CD14-positive monocyte (primary cell): ENCODE measurements around the gene BBS9. TPM values are rescaled to one million over a fixed set of nuclear protein-coding genes. Genes with fewer than 3 reads are reported as not detected.
A peak's percentile ranks its signal among the peaks of the same experiment; 100 is the strongest.

Experiments
- DNase-seq, 3 donors: peaks; one replicate each; pipeline ENCODE4 v3.0.0-alpha.2; 2011 to 2022
- H2AFZ ChIP-seq: 2 replicates; pipeline ENCODE4 v1.6.0; 2012; ENCODE audit warnings: mild to moderate bottlenecking, low read depth, low read length, inconsistent platforms; ENCODE audit not compliant: insufficient read depth, poor library complexity, severe bottlenecking
- H3K27ac ChIP-seq, 2 donors: 1 replicate in 1 of 2; 2 replicates in 1 of 2; pipeline ENCODE4 v1.5.1; 2012 to 2013; ENCODE audit warnings: low read length in 2 of 2, control low read depth in 1 of 2, inconsistent platforms in 1 of 2, low read depth in 1 of 2, mild to moderate bottlenecking in 1 of 2
- H3K27me3 ChIP-seq, 2 donors: one replicate each; pipeline versions ENCODE4 v1.6.0 to v1.6.1; 2011 to 2013; ENCODE audit warnings: low read length in 2 of 2; ENCODE audit not compliant: control insufficient read depth in 2 of 2, insufficient read depth in 2 of 2
- H3K36me3 ChIP-seq, 2 donors: replicated peaks in 1 of 2; 1 replicate in 1 of 2; 2 replicates in 1 of 2; pipeline versions ENCODE4 v1.5.1 to v1.6.1; 2012 to 2013; ENCODE audit warnings: low read length in 2 of 2, control low read depth in 1 of 2, inconsistent platforms in 1 of 2, mild to moderate bottlenecking in 1 of 2; ENCODE audit not compliant: insufficient read depth in 2 of 2, control insufficient read depth in 1 of 2
- H3K4me1 ChIP-seq, 2 donors: 1 replicate in 1 of 2; 2 replicates in 1 of 2; pipeline versions ENCODE4 v1.5.1 to v1.6.1; 2012 to 2013; ENCODE audit warnings: low read length in 2 of 2, control low read depth in 1 of 2, inconsistent platforms in 1 of 2, mild to moderate bottlenecking in 1 of 2, moderate library complexity in 1 of 2; ENCODE audit not compliant: insufficient read depth in 2 of 2, control insufficient read depth in 1 of 2
- H3K4me2 ChIP-seq: replicated peaks from 2 replicates; pipeline ENCODE3; 2012; ENCODE audit warnings: low read length, moderate library complexity, mild to moderate bottlenecking; ENCODE audit not compliant: poor library complexity, severe bottlenecking; ENCODE audit errors: extremely low read depth
- H3K4me3 ChIP-seq, 3 experiments: fragments of 200-600 bp in 1 of 3; sonication (generic) in 1 of 3; replicated peaks in 1 of 3; 1 replicate in 2 of 3; 2 replicates in 1 of 3; pipeline ENCODE4 v1.5.1; 2011 to 2013; ENCODE audit warnings: low read length in 3 of 3, mild to moderate bottlenecking in 3 of 3, control low read depth in 2 of 3, low read depth in 2 of 3, inconsistent platforms in 1 of 3, moderate library complexity in 1 of 3
- H3K79me2 ChIP-seq: 2 replicates; pipeline ENCODE4 v1.6.0; 2012; ENCODE audit warnings: mild to moderate bottlenecking, control low read depth, inconsistent platforms, low read length, moderate library complexity; ENCODE audit not compliant: insufficient read depth
- H3K9ac ChIP-seq: 2 replicates; pipeline ENCODE4 v1.6.0; 2017; ENCODE audit warnings: low read length, mild to moderate bottlenecking; ENCODE audit not compliant: insufficient read depth, poor library complexity, severe bottlenecking
- H3K9me3 ChIP-seq, 2 donors: replicated peaks in 1 of 2; 1 replicate in 1 of 2; 2 replicates in 1 of 2; pipeline versions ENCODE4 v1.5.1 to v1.6.1; 2012 to 2013; ENCODE audit warnings: low read length in 2 of 2, control low read depth in 1 of 2; ENCODE audit not compliant: control insufficient read depth in 1 of 2, insufficient read depth in 1 of 2
- H4K20me1 ChIP-seq: 2 replicates; pipeline ENCODE4 v1.6.0; 2012; ENCODE audit warnings: mild to moderate bottlenecking, low read length, control low read depth, moderate library complexity; ENCODE audit not compliant: insufficient read depth
- H3K27ac Mint-ChIP-seq, 7 donors: one replicate each; pipeline ENCODE4 v1.8.0; 2020; ENCODE audit warnings: mild to moderate bottlenecking in 7 of 7, mixed read lengths in 7 of 7, moderate library complexity in 6 of 7, inconsistent platforms in 2 of 7
- H3K27me3 Mint-ChIP-seq, 3 donors: one replicate each; pipeline ENCODE4 v1.8.0; 2021 to 2022; ENCODE audit warnings: low read depth in 3 of 3, mild to moderate bottlenecking in 3 of 3, mixed read lengths in 3 of 3, moderate library complexity in 3 of 3, inconsistent platforms in 1 of 3
- H3K36me3 Mint-ChIP-seq, 2 donors: one replicate each; pipeline ENCODE4 v1.8.0; 2020; ENCODE audit warnings: mixed read lengths in 2 of 2, inconsistent platforms in 1 of 2, mild to moderate bottlenecking in 1 of 2
- H3K4me1 Mint-ChIP-seq: one replicate; pipeline ENCODE4 v1.8.0; 2020; ENCODE audit warnings: mild to moderate bottlenecking, mixed read lengths
- H3K4me3 Mint-ChIP-seq, 2 donors: one replicate each; pipeline ENCODE4 v1.8.0; 2020; ENCODE audit warnings: mild to moderate bottlenecking in 2 of 2, mixed read lengths in 2 of 2, moderate library complexity in 1 of 2
- H3K9me3 Mint-ChIP-seq, 7 donors: one replicate each; pipeline ENCODE4 v1.8.0; 2020 to 2022; ENCODE audit warnings: mixed read lengths in 7 of 7, mild to moderate bottlenecking in 6 of 7, moderate library complexity in 6 of 7, inconsistent platforms in 2 of 7
- CTCF ChIP-seq: fragments of 200-600 bp; IDR thresholded peaks from one replicate; pipeline ENCODE4 v1.8.0; 2022; ENCODE audit warnings: antibody characterized with exemption, mild to moderate bottlenecking
- WGBS: methylation state at CpG from one replicate; pipeline ENCODE4 v1.1.5; 2013; ENCODE audit warnings: missing lambda C conversion rate; ENCODE audit not compliant: insufficient coverage; 5-methylcytosine and 5-hydroxymethylcytosine counted together
- intact Hi-C, 2 donors: fragments of 100-400 bp; cut with micrococcal nuclease; formaldehyde crosslinking; loops; one replicate each; pipeline versions ENCODE4 v1.15.0 to v1.15.1; 2023
- polyA plus RNA-seq, 3 donors: library from polyadenylated mRNA; depleted of rRNA in 1 of 3; unstranded in 2 of 3; stranded (reverse) in 1 of 3; fragments of 300-500 nt in 2 of 3; fragments of >200 nt in 1 of 3; fragmentation: Illumina TruSeq in 2 of 3; gene quantifications; 1 replicate in 2 of 3; 2 replicates in 1 of 3; pipeline ENCODE4 v1.2.3, GENCODE V29; 2012 to 2021

BBS9 gene
- polyA plus RNA-seq, 3 donors: 4.9 to 7.5 (median 6.8) TPM

GRCh38 chr7:33534833-33535232, 405.5 kb downstream of the BBS9 start:
- H3K27ac ChIP-seq: no peak overlapping the region
- H3K27me3 ChIP-seq: no peaks in the 10 kb centered on the region
- H4K20me1 ChIP-seq: no peaks in the 10 kb centered on the region
- peaks cover 3 to 10% of the 10 kb centered on the region in 2 donors for H3K9me3 ChIP-seq
- no peaks in the 10 kb centered on the region for H3K79me2 ChIP-seq
- no peaks in the 10 kb centered on the region for H3K36me3 Mint-ChIP-seq
- peak overlapping the region in 1 of 7 donors; percentile 43 for H3K27ac Mint-ChIP-seq
- intact Hi-C loops: no loop called here
- WGBS: no CpG with 5 or more reads among the region's 1 CpG
- H3K4me1 ChIP-seq: no peaks in the 10 kb centered on the region
- peaks cover 0 to 7% (median 4%) of the 10 kb centered on the region in 7 donors for H3K9me3 Mint-ChIP-seq
- no peak for TF ChIP-seq CTCF
- no peak for DNase-seq
- no peak overlapping the region for H3K4me2 ChIP-seq
- H3K4me3 ChIP-seq: no peak overlapping the region
- H3K9ac ChIP-seq: no peak overlapping the region
- no peaks in the 10 kb centered on the region for H3K27me3 Mint-ChIP-seq
- H2AFZ ChIP-seq: no peak overlapping the region
- no peaks in the 10 kb centered on the region for H3K4me1 Mint-ChIP-seq
- no peaks in the 10 kb centered on the region for H3K36me3 ChIP-seq
- no peak overlapping the region for H3K4me3 Mint-ChIP-seq

- no peak overlapping the region for H3K4me3 Mint-ChIP-seq
- 100% methylated on average over 4 of the region's 7 CpGs for WGBS
- Histone ChIP-seq H3K79me2 (no peaks in the 10 kb centered on the region), H3K4me3 (no peak overlapping the region), H2AFZ (no peak overlapping the region), H3K36me3 (no peaks in the 10 kb centered on the region), H4K20me1 (no peaks in the 10 kb centered on the region), H3K27ac (no peak overlapping the region), H3K9ac (no peak overlapping the region), H3K9me3 (peaks cover 3 to 10% of the 10 kb centered on the region in 2 donors), H3K4me2 (no peak overlapping the region), H3K4me1 (no peaks in the 10 kb centered on the region), H3K27me3 (no peaks in the 10 kb centered on the region)
- no peaks in the 10 kb centered on the region for H3K27me3 Mint-ChIP-seq
- peaks cover 0 to 9% (median 4%) of the 10 kb centered on the region in 7 donors for H3K9me3 Mint-ChIP-seq
- DNase-seq: no peak
- TF ChIP-seq CTCF: no peak
- H3K36me3 Mint-ChIP-seq: no peaks in the 10 kb centered on the region
- intact Hi-C loops: no loop called here
- no peaks in the 10 kb centered on the region for H3K4me1 Mint-ChIP-seq
- H3K27ac Mint-ChIP-seq: no peak overlapping the region
Measured at GRCh38 chr7:33535989-33536388, 406.6 kb downstream of the BBS9 start.
